Middle frontal gyrus (tissue), 1 donor: Measurements from ENCODE around the gene VRTN.

Experiments used
- DNase-seq: peaks from one replicate; pipeline ENCODE4 v3.0.0-alpha.2; 2015; ENCODE audit warnings: low spot score; ENCODE audit errors: extremely low spot score

The VRTN gene

DNA sequence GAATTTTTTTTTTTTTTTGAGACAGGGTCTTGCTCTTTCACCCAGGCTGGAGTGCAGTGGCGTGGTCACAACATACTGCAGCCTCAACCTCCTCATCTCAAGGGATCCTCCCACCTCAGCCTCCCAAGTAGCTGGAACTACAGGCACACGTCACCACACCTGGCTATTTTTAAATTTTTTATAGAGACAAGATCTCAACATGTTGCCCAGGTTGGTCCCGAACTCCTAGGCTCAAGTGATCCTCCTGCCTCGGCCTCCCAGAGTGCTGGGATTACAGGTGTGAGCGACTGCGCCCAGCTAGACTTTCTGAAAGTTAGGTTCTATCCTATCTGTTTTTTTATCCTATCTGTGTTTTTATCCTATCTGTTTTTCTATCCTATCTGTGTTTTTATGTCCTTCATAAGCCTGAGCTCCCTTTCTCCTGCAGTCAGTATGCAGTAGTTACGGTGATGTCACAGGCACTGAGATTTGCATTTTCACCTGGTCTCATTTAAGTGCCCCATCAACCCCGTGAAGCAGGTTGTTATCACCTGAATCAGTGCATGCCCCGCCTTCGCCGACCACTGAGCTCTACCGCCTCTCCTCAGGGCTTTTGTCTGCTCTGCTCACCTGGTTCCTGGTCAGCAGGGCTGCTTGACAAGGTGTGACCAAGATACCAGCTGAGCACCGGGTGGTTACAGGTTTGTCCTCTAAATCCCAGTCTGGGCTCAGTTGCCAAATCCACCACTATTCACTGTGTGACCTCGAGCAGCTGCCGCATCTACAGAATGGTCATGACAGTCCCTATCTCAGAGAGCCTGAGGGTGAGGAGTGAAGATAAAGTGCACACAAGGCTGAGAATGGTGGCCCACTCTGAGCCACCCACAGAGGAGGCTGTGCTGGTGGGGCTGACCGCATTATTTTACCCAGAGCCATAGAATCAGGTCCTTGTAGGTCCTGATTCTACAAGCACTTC is 44.6 kb downstream of the VRTN start:
- no peak for DNase-seq

DNA sequence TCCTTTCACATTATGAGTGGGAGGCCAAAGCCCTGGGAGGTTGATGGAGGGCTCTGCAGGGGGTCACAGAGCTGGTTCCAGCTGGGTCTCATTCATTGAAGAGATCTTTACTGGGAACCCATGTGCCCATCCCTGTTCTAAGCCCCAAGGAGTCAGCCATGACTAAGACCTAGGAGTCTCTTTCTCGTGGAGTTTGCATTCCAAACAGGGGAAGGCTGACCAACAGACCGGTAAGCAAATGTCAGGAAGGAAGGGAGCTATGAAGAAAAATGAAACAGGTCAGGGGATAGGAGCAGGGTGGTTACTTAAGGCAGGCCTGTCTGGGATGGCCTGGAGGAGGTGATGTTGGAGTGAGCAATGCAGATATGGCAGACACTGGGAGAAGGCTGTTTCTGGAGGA is 46.3 kb downstream of the VRTN start:
- no peak for DNase-seq

DNA sequence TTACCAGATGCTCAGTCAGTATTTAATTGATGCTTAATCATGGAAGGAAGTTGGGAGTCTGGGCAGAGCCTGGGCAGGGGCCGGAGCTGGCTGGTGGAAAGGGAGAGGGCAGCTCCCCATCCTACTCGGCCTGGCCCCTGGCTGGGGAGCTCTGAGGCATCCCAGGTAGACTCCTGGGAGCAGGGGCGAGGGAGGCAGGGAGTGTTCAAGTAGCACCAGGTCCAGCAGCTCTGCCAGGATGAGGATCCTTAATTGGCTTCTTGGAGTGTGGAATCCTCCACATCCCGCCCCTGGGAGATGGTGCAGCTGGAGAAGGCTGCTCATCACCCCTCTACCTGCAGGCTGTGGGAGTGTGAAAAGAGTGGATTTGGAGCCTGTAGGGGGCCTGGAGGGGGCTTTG is 46.8 kb downstream of the VRTN start:
- DNase-seq: no peak

DNA sequence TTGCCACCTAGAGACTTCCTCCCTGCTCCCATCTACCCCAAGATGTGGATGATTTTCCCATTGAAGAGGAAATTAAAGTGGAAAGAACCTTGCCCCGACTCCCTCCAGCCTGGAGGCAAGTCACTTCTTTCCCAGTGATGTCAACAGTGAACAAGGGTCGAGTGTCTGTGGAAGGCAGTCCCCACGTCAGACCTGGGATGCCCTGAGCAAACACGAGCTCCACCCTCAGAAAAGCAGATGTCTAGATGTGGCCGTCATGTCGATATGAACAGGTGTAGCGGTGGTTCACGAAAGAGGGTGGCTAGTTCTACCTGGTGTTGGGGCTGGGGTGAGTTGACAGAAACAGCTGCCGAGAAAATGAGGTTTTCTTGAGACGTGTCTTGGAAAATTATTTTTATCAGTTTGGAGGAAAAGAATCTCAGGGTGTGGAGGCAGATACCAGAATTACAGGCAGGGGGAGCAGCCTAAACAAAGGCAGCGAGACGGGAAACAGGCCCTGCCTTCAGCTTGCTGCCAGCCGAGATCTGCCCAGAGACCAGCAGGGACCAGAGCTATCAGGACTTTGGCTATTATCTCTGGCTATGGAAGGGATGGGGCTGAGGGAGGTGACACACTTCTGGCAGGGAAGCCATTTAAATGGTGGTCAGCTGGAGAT is 51.9 kb downstream of the VRTN start:
- no peak for DNase-seq

DNA sequence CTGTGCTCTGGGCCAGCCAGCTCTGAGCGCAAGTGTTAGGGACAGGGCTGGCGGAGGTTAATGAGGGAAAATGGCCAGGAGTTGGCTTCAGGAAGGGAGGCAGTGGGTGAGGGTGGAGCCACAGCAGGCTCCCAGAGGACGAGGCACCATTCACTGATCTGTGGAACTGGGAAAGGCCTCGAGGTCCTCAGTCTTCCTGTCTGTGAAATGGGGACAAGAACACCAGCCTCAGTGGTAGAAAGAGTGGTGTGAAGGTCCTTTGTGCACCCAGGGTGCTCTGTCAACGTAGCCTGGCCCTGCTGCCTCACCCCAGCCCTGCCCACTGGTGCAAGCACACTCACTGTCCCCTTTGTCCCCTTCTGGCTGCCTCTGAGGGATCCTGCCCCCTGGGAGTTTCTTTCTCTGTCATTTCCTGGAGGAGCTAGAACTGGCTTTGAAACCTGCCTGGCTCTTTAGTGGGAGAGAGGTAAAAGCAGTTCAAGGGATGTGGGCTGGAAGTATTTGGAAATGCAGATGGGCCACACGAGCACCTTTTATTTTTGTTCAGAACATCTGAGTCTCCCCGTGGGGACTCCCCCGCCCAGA is 52.7 kb downstream of the VRTN start:
- DNase-seq: no peak

DNA sequence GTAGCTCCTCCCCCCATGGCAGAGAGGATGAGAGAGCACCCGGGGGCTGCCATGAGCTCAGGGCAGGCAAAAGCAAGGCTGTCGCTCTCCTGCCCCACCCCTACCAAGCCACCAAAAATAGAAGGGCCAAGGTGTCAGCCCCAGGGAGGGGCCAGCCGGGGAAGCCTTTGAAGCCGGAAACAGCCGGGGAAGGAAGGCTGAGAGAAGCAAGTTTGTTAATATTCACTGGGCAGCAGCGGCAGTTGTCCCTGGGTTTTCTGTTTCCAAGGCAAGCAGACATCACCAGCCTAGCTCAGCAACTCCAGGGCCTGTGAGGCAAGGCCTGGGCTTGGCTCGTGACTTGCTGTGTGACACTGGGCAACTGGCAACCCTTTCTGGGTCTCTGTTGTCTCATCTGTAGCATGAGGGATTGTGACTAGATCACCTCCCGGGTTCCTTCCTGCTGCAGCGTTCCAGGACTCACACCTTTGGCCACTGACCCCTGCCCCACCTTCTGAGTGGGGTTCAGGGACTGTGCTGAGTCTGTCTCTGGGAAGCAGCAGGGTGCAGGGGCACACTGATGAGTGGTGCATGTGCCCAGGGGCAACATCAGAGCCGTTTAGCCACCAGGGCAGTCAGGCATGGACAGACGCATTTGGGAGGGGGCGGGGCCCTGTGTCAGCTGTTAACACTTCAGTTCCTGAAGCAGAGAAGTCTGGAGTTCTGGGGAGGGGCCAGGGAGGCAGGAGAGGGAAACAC is 53.4 kb downstream of the VRTN start:
- no peak for DNase-seq

DNA sequence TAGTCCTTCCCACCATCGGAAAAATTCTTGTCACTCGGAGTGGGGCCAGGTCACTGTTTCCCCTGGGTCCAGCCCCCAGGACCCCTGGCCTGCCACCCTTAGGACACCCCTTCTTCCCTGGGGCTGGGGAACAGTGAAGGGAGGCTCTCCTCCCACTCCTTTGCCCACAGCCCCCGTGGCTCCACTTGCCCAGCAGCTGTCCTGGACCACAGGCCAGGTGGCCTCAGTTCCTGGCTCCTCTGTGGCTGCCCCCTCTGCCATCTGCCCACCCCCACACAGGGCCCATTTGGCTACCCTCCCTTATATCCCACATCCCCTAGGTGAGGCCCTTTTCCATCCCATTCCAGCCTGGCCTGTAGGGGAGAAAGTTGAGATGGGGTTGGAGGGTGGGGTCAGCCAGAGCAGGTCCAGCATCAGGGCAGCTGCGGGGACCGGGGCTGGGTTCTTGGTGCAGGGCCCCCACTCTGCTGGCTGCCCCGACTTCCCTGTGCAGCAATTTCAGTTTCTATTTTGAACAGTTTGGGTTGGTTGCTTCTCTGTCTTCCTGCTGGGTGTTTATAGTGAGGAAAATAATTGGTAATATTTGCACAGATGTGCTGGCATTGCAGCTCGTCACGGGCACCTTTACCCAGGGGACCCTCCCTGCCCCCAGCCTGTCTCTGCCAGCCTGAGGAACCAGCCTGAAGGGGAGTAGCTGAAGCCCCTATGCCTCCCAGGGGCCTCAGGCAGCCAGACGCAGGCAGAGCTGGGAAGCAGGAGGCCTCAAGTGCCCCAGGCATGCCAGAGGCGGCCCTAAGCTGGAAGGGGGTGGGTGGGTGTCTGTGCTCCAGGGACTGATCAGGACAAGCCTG is 54.4 kb downstream of the VRTN start:
- no peak for DNase-seq

DNA sequence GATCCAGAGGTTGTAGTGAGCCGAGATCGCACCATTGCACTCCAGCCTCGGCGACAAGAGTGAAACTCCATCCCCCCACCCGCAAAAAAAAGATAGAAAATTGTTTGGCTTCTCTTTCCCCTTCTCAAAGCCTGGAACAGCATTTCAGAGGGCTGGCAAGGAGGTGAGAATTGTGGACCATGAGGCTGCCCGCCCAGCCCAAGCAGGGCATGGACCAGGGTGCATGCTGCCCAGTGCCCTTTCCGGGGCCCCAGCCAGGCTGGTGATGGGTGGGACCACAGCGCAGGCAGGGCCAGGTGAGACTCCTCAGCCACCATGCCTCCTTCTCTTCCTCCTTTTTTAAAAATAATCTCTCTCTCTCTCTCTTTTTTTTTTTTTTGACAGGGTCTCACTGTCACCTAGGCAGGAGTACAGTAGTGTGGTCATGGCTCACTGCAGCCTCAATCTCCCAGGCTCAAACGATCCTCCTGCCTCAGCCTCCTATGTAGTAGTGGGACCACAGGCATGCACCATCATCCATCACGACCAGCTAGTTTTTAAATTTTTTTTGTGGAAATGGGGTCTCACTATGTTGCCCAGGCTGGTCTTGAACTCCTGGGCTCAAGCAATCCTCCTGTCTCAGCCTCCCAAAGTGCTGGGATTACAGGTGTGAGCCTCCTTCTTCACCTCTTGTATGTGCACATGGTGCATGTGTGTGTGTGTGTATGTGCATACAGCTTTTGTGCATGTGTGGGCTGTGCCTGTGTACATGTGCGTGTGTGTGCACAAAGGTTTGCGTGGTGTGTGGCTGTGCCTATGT is 55.5 kb downstream of the VRTN start:
- DNase-seq: no peak

DNA sequence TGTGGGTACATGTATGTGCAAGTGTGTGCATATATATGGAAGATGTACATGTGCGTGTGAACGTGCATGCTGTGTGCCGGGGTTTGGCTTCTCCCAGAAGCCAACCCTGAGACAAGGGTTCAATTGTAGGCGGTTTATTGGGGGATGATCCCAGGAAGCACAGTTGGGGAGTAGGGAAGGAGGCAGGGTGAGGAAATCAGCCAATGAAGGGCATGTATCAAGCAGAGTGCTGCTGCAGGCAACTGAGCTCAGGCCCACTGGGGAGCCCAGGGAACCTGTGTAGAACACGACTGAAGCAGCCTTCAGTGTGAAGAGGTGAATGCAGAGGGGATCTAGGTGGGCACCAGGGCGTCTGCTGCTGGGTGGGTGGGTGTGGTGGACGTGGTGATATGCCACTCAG is 56.2 kb downstream of the VRTN start:
- no peak for DNase-seq

DNA sequence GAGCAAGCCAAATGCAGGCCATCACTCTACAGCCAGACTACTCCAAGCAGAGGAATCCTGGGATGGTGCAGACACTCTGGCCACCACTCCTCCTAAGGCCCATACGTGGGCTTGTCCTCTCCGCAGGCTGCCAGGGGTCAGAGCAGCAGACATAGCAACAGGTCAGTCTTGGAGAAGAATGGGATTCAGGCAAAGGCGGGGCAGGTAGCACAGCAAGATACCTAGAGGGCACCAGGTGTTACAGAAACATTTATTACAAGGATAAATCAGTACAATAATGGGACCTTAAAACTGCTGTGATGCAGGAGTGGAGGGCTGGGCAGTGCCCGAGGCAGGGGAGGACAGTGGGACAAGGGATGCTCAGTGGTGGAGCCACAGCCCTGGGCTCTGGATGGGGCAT is 57.4 kb downstream of the VRTN start:
- no peak for DNase-seq

DNA sequence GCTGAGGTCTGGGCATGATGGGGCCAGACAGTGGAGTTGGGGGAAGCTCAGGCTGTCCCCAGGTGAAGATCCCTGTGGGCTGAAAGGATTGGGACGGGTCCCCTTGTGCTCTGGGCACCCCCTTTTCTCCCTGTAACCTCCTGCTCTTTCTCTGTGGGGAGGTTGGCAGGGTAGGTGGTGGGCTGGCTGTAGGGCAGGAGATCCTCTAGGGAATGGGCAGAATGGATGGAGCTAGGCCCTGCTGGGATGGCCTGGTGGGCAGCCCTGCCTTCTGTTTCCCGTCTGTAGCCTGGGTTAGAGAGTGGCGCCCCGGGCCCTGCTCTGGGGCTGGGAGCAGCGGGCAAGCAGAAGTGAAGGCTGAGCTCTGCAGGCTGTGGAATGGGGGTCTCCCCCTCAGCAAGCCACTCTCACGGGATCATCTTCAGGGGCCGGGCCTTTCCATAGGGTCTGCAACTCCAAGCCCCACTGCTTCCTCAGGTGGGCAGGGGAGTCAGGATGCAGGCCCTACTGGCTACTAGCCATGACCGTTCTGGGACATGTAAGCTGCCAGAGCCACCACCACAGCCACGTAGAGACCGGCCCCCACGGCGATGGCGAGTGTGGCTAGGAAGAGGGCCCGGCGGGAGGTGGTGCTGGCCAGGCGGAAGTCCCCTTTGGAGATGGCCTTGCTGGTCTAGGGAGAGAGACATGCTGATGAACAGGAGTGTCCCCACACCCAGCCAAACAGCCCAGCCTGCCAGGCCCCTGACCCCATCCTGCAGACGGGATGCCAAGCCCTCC is 58.9 kb downstream of the VRTN start:
- DNase-seq: no peak

DNA sequence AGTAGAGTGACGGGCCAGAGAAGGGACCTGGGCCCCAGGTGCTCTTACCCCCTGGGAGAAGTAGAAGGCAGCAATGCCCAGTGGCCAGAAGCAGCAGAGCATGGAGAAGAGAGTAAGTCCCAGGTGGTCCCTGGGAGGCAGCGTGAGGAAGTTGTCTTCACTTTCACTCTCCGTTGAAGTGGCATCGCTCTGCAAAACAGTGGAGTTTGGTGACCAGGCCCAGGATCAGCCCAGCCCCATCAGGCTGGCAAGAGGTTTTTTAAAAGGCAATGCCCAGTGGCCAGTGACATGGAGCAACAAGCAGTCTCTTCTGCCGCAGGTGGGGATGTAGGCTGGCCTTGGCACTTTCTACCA is 59.5 kb downstream of the VRTN start:
- DNase-seq: no peak

DNA sequence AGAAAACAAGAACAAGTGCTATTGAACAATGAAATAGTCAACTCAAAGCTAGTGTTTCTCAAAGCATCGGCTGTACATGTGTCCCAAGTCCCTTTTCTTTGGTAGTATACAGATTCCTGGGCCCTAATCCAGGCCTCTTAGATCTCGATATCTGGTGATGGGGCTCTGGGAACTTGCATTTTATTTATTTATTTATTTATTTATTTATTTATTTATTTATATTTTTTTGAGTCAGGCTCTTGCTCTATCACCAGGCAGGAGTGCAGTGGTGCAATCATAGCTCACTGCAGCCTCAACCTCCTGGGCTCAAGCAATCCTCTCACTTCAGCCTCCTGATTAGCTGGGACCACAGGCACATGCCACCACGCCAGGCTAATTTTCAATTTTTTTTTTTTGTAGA is 60.6 kb downstream of the VRTN start:
- DNase-seq: no peak

DNA sequence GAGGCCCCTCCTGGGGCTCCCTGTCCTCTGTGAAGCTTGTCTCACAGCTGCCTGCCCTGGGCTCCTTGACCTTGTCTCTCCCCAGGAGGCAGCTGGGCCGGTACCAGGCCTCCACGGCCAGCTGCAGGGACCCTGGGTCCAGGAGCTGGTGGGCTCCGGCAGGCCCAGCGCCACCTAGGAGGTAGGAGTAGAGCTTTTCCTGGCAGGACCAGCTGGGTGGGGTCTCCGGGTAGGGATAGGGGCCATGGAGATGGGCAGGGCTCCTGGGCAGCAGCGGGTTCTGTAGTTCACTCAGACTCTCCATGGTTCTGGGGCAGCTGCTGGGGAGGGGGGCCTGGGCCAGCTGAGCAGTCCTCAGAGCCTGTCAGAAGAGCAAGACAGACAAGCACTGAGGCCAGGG is 61.2 kb downstream of the VRTN start:
- DNase-seq: no peak
